ENCODE results near the gene PADI6.

PADI6 gene

GRCh38 chr1:17358557-17358956 is 13.4 kb upstream of the PADI6 start:
- no peak for DNase-seq

GRCh38 chr1:17359031-17359430 is 13.0 kb upstream of the PADI6 start:
- DNase-seq = no peak

DNA sequence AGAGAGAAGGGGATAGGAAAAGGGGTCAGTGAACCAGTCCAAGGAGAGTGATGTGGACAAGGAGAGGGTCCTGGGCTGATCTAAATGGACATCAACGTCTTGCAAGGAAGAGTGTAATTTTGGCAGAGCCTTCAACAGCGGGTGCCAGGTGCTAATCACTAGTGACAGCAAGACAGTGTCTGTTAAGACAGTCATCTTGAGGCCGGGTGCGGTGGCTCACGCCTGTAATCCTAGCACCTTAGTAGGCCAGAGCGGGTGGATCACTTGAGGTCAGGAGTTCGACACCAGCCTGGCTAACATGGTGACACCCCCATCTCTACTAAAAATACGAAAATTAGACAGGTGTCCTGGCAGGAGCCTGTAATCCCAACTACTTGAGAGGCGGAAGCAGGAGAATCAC is 12.2 kb upstream of the PADI6 start:
- no peak for DNase-seq

- no peak for DNase-seq
These were observed 11.6 kb upstream of the PADI6 start for GRCh38 chr1:17360272-17360956.

DNA sequence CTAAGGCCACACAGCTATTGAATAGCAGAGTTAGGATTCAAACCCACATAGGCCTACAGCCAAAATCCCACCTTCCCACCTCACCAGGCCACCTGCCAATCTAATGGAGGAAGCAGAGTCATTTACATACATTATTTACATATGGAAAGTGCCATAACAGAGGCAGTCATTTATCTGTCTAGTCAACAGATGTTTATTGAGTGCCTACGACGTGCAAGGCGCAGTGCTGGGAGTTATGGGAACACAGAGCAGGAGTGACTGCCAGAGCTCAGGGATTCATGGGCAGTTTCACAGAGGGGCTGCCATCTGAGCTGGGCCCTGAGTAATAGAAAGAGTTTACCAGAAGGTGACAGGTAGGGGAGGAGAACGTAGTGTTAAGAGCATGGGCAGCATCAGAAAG is 10.3 kb upstream of the PADI6 start:
- no peak for DNase-seq

DNA sequence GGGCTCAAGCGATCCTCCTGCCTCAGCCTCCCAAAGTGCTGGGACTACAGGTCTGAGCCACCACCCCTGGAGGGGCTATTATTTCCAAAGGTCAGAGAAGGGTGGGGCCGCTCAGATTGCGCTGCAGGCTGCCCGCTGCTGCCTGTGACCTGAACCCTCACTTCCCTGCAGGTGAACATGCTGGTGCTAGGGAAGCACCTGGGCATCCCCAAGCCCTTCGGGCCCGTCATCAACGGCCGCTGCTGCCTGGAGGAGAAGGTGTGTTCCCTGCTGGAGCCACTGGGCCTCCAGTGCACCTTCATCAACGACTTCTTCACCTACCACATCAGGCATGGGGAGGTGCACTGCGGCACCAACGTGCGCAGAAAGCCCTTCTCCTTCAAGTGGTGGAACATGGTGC is 8.6 kb upstream of the PADI6 start:
- no peak for DNase-seq

DNA sequence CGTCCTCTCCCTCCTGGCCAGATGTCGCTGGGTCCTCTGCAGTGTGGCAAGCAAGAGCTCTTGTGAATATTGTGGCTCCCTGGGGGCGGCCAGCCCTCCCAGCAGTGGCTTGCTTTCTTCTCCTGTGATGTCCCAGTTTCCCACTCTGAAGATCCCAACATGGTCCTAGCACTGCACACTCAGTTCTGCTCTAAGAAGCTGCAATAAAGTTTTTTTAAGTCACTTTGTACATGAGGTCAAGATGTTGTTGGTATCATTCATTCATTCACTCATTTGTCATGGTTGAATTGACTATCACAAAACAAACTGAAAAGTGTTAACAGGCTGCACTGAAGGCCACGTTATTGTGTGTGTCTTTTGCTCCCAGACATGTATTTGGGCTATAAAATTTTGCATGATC is 8.2 kb upstream of the PADI6 start:
- DNase-seq = no peak

DNA sequence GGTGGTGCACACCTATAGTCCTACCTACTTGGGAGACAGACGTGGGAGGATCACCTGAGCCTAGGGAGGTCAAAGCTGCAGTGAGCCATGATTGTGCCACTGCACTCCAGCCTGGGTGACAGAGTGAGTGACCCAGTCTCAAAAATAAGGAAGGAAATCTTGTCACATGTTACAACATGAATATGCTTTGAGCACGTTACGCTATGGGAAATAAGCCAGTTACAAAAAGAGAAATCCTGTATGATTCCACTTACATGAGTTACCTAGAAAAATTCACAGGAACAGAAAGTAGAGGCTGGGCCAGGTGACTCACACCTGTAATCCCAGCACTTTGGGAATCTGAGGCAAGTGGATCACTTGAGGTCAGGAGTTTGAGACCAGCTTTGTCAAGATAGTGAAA is 6.7 kb upstream of the PADI6 start:
- DNase-seq = no peak

GRCh38 chr1:17369466-17369865 is 2.5 kb upstream of the PADI6 start:
- DNase-seq = no peak

- DNase-seq = no peak
These were observed 1.4 kb upstream of the PADI6 start for GRCh38 chr1:17370618-17371017.

DNA sequence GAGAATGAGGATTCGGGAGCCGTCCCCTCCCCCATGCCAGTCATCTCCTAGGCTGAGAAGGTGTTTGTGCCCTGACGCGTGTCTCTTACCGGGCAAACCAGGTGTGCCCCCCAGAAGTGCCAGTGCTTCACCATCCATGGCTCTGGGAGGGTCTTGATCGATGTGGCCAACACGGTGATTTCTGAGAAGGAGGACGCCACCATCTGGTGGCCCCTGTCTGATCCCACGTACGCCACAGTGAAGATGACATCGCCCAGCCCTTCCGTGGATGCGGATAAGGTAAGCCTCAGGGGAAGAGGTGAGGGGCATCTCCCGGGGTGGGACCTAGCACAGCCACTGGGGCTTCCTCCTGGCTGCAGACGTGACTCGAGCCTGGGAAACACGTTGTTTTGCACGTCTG is 959 bp downstream of the PADI6 start:
- no peak for DNase-seq

DNA sequence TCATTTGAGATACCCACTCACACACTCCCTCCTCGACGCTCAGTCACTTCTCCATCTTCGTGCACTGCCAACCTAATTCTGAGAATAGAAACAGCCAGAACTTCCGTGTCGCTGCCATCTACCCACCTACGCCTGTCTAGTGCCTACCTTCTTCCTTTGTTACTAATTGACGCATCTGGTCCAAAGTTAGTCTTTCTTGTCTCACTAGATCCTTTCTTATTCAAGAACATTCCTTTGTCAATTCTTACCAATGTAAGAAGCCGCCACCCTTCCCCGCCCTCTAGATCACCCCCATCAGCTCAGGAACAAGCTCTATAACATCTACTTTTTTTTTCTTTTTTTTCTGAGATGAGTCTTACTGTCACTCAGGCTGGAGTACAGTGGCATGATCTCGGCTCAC is 3.7 kb downstream of the PADI6 start:
- no peak for DNase-seq

DNA sequence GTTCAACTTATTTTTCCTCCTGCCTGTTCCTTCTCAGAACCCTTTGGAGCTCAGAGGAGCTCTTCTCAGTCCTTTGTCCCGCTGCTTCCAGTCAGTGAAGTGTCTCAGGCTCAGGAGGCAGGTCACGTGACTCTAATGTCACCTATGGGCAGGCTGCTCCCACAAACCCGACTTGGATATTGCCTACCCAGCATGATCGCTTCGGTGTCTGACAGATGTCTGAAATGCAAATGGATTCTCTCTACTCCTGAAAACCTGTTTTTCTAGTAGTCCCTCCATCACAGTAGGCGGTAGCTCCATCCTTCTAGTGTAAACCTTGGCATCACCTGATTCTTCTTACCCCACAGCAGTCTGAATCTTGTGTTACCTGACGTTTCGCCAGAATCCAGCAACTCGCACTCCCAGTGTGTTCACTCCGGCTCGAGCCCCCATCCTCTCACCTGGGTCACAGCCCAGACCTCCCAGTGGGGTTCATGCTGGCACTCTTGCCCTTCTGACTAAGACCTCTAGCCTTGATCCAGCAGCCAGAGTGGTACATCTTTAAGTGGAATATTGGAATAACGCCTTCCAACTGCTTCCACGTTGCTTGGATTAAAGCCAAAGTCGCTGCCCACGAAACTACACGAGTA is 5.4 kb downstream of the PADI6 start:
- no peak for DNase-seq

DNA sequence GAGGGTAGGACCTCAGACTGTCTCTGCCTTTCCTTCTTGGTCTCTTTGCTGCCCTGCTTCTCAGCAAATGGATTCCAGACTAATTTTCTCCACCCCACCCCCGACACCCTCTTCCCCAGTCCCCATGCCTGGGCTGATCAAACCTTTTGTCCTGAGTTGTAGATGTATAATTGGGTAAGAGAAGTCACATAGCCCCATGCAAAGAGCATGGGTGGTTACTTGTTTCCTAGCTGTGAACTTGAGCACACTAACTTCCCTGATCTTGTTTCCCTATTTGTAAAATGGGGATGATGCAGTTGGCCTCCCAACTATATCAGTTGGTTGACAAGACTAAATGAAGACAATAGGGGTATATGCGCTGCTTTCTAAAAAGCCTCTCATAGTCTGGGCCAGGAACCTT is 9.2 kb downstream of the PADI6 start:
- DNase-seq = no peak

DNA sequence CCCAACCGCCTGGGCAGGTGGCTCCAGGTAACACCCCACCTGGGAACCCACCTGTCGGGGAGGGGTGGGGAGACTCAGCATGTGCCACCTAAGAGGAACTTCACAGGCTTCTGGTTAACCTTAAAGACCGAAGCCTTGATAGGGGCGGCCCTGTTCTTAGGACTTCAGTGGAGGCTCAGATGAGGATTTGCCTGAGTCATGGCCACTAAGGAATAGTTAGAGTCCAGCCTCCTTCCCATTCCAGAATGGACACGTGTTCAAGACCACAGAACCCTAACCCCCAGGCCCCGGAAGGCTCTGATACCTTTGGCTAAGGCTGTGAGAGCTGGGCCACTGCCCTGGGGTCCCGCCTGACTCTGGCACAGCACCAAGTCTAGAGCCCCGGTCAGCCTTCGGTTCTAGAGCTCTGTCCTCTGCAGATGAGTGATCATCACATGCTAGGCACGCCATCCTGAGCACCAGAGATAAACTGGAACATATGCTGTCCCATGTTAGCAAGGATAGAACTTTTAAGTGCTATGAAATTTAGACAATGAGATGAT is 20.3 kb downstream of the PADI6 start:
- no peak for DNase-seq

DNA sequence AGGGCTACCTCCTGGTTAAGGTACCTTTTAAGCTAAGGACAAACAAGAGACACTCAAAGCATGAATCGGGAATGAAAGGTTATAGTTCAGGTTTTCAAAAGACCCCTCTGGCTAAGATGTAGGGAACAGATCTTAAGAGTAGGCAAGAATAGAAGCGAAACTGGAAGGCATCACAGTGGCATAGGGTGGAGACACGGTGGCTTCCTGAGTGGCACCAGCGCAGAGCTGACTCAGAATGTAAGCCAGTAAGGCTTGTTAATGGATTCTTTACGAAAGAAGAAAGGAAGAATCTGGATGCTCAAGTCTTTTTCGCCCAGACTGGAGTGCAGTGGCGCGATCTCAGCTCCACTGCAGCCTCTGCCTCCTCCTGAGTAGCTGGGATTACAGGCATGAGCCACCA is 21.2 kb downstream of the PADI6 start:
- no peak for DNase-seq

DNA sequence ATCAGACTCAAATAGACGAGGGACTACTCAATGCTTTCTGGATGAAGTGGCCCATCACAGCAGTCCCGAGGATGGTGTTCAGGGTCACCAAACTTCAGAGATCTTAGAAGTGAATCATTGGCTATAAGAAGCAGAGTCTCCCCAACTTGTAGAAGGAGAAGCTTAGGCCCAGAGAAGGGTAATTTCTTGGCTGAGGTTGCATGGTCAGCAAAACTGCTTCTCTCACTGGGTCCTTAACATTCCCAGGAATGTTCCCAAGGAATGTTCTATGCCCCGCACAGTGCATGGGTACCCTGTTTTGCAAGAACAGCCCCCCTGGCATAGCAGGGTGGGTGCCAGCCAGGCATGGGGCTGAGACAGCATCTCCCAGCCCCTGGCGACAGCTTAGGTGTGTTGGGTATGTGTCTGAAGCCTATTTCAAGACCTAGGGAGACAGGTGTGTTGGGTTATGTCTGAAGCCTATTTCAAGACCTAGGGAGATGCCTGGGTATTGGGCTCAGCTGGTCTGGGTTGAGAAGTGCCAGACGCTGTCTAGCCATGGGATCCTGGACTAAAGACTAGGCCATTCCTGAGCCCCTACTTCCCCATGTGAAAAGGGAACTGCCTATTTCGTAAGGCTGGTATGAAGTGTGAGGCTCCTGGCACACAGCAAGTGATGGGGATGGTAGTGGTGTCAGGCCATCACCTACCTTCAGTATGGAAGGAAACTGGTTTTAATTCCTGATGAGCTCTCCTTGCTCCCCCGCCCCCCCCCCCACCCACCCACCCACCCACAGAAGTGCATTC is 26.1 kb downstream of the PADI6 start:
- no peak for DNase-seq

DNA sequence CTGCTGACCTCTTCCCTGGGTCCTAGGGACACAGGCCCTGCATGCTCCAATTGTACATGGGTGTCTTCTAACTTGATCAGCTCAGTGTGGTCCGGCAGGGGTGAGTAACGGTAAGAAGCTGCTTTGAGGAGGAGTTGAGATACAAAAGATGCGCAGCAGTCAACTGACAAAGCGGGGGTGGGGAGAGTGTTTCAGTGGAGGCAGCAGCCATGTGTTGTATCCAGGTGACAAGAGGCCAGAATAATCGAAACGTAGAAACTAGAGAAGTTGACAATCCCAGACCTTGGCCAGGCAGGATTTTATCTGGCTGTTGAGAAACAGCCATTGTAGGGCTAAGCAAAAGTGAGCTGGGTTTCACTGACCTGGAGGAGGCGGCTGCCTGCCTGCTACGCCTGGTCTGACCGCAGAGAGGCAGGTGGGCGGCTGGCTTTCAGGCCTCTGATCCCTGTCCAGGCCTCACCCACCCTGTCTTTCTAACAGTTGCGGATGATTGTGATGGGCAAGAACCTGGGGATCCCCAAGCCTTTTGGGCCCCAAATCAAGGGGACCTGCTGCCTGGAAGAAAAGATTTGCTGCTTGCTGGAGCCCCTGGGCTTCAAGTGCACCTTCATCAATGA is 28.8 kb downstream of the PADI6 start:
- DNase-seq = no peak

DNA sequence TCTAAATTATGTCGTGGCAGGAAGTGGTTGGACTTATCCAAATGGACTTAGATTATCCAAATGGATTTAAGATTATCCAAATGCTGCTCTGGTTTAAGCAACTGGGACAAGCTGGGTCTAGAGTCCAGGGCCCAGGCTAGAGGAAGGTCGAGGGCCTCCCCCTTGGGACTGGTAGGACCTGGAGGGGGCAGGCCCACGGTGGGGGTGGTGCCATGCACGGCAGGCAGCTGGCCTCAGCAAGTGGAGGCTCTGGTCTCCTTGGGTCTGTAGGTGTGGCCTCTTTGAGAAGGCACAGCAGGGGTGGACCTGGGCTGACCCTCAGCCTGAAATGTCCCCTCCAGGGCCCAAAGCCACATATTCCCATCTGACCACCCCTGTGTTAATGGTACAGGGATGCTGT is 29.8 kb downstream of the PADI6 start:
- DNase-seq = no peak

- DNase-seq = no peak
These were observed 31.1 kb downstream of the PADI6 start for GRCh38 chr1:17403081-17403480.

DNA sequence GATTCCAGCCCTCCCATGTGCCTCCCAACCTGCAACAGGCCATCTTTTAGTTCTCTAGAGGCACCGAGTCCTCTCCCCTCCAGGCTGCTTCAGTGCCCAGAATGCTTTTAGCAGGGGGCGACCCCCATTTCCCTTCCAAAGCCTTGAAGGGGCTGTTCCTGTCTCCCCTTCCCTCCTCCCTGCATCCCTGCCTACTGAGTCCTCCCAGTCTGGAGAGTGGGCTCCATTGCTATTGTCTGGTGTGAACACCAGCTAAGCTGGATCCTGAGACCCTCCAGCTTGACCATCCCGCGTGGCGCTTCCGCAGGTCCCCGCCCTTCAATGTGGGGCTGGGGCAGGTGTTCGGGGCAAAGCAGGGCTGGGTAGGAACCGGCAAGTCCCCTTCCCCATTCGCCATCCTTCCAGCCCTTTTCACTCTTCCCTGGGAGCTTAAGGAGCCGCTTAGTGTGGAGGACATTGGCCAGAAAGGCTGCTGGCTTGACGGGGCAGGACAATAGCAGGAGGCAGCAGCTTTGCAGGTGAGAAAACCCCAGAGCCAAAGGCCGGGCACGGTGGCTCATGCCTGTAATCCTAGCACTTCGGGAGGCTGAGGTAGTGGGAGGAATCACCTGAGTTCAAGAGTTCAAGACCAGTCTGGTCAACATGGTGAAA is 32.2 kb downstream of the PADI6 start:
- no peak for DNase-seq

- DNase-seq = no peak
These were observed 32.8 kb downstream of the PADI6 start for GRCh38 chr1:17404820-17405219.
